ENCODE data around the gene VWF. TPM values are rescaled to one million over a fixed set of nuclear protein-coding genes. Genes with fewer than 3 reads are reported as not detected.
A peak's percentile ranks its signal among the peaks of the same experiment; 100 is the strongest.

The VWF gene
- total and polyA plus RNA-seq, 2 of the 13 experiments (the other 11 are each of a cell fraction or from before 2014, with no cell fraction given), result 0.20 to 0.25 TPM

- ATAC-seq (no peak), DNase-seq (ENCODE audit: low spot score) (no peak), FAIRE-seq (no peak)
- peaks cover 52% of the 10 kb centered on the region for H3K4me1 ChIP-seq (ENCODE audit: insufficient read depth, low read length)
- H3K27ac ChIP-seq (ENCODE audit: extremely low read length, insufficient read depth, low read length), result no peak overlapping the region
- H3K27me3 ChIP-seq (ENCODE audit: control insufficient read depth in 1 of 2, insufficient read depth in 2 of 2, low read length in 2 of 2), result peaks cover 0 to 31% of the 10 kb centered on the region in 2 experiments; a peak in 2 of 5 replicates
- no peaks in the 10 kb centered on the region for H4K20me1 ChIP-seq (ENCODE audit: insufficient read depth, low read length)
- H3K9me3 ChIP-seq (ENCODE audit: low read length), result no peaks in the 10 kb centered on the region
- ChIA-PET CTCF (ENCODE audit: low intra/inter-chr PET ratio, low total read pairs) (no interaction called here), POLR2A (interaction anchor here (1.3 to 4.1 kb wide), 4 partner anchors 11 to 209 kb away, joined by 4 to 29 read pairs (median 6); no protein-coding TSS in a partner anchor)
- TF ChIP-seq CHCHD3 (CRISPR knock-in tag; IDR thresholded peaks at IDR 0.05) (no peak), ZNF777 (CRISPR knock-in tag; IDR thresholded peaks at IDR 0.05) (no peak), TARDBP (CRISPR knock-in tag; IDR thresholded peaks at IDR 0.05) (no peak), FOSL2 (CRISPR knock-in tag; IDR thresholded peaks at IDR 0.05) (peak; percentile 44), NFE2L2 (IDR thresholded peaks at IDR 0.05; ENCODE audit: low read length) (peak; percentile 42; the same call in 1 of the 2 replicates)
- H3K9ac ChIP-seq (ENCODE audit: insufficient read depth, low read depth, low read length), result no peak overlapping the region
- 35% methylated on average over 8 of the region's 8 CpGs for WGBS (ENCODE audit: low lambda C conversion rate)
- no peak overlapping the region for H3K4me2 ChIP-seq (ENCODE audit: low read depth, low read length)
- no TSS peak for BruUV-seq (replicated peaks)
- intact Hi-C loops (cut with micrococcal nuclease; ENCODE audit: unreplicated experiment) (no loop called here), in situ Hi-C loops (cut with HindIII; ENCODE audit: extremely low pct_ligation_motif_present, low pct_unique_long_range_greater_than_20kb) (loop anchor here (25.0 kb wide), 1 partner anchor 393 kb away; the partner anchor contains the start of genes TAPBPL and VAMP1)
- no peak overlapping the region for H2AFZ ChIP-seq (ENCODE audit: low read length)
- H3K4me3 ChIP-seq (replicated peaks in 1 of 3; ENCODE audit: insufficient read depth in 1 of 3, low read depth in 2 of 3, low read length in 3 of 3), result no peak overlapping the region
- no peaks in the 10 kb centered on the region for H3K79me2 ChIP-seq (ENCODE audit: insufficient read depth, low read length)
- no peaks in the 10 kb centered on the region for H3K36me3 ChIP-seq (replicated peaks in 1 of 2; ENCODE audit: control insufficient read depth in 1 of 2, insufficient read depth in 2 of 2, low read length in 2 of 2)
Measured at GRCh38 chr12:6069437-6070093, 54.9 kb downstream of the VWF start.

DNA sequence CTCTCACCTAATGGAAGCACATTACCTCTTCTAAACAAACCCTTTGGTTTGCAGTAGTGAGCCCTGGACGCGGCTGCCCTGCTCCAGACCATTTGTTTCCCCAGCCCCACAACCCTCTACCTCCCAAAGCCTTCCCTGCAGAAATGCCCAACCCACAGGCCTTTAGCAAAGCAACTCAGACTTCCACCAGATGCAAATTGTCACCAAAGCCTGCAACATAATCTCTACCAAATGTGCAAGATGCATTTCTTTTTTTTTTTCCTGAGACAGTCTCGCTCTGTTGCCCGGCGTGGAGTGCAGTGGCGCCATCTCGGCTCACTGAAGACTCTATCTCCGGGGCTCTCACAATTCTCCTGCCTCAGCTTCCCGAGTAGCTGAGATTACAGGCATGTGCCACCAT, 56.2 kb downstream of the VWF start:
- Histone ChIP-seq H3K9me3 (ENCODE audit: low read length) (no peaks in the 10 kb centered on the region), H3K4me1 (ENCODE audit: insufficient read depth, low read length) (peaks cover 47% of the 10 kb centered on the region), H4K20me1 (ENCODE audit: insufficient read depth, low read length) (no peaks in the 10 kb centered on the region), H3K36me3 (replicated peaks in 1 of 2; ENCODE audit: control insufficient read depth in 1 of 2, insufficient read depth in 2 of 2, low read length in 2 of 2) (no peaks in the 10 kb centered on the region), H3K9ac (ENCODE audit: insufficient read depth, low read depth, low read length) (no peak overlapping the region), H3K79me2 (ENCODE audit: insufficient read depth, low read length) (no peaks in the 10 kb centered on the region), H3K27ac (ENCODE audit: extremely low read length, insufficient read depth, low read length) (no peak overlapping the region), H2AFZ (ENCODE audit: low read length) (no peak overlapping the region), H3K4me2 (ENCODE audit: low read depth, low read length) (no peak overlapping the region), H3K27me3 (ENCODE audit: control insufficient read depth in 1 of 2, insufficient read depth in 2 of 2, low read length in 2 of 2) (peaks cover 0 to 17% of the 10 kb centered on the region in 2 experiments; a peak in 2 of 5 replicates), H3K4me3 (replicated peaks in 1 of 3; ENCODE audit: insufficient read depth in 1 of 3, low read depth in 2 of 3, low read length in 3 of 3) (no peak overlapping the region)
- in situ Hi-C loops (cut with HindIII; ENCODE audit: extremely low pct_ligation_motif_present, low pct_unique_long_range_greater_than_20kb) (loop anchor here (25.0 kb wide), 1 partner anchor 394 kb away; the partner anchor contains the start of genes TAPBPL and VAMP1), intact Hi-C loops (cut with micrococcal nuclease; ENCODE audit: unreplicated experiment) (no loop called here)
- BruUV-seq (replicated peaks), result no TSS peak
- ATAC-seq, result no peak
- CTCF ChIA-PET (ENCODE audit: low intra/inter-chr PET ratio, low total read pairs), result interaction anchor here (1.4 kb wide), 1 partner anchor 216 kb away, joined by 6 read pairs; no protein-coding TSS in a partner anchor
- 65% methylated on average over 9 of the region's 9 CpGs for WGBS (ENCODE audit: low lambda C conversion rate)
- POLR2A ChIA-PET, result interaction anchor here (1.2 kb wide), 2 partner anchors 127 to 226 kb away, joined by 3 read pairs; no protein-coding TSS in a partner anchor
- DNase-seq (ENCODE audit: low spot score), result no peak
- FAIRE-seq, result no peak
- no peak for TF ChIP-seq KDM6A (CRISPR knock-in tag; IDR thresholded peaks at IDR 0.05; ENCODE audit: low read depth)
- TF ChIP-seq ZNF691 (CRISPR knock-in tag; IDR thresholded peaks at IDR 0.05; ENCODE audit: borderline replicate concordance, low read depth), result no peak
- TF ChIP-seq BHLHE40 (IDR thresholded peaks at IDR 0.05; ENCODE audit: low read length), result no peak
- no peak for TF ChIP-seq POGZ (CRISPR knock-in tag; IDR thresholded peaks at IDR 0.05)
- TF ChIP-seq, protein P1, sequence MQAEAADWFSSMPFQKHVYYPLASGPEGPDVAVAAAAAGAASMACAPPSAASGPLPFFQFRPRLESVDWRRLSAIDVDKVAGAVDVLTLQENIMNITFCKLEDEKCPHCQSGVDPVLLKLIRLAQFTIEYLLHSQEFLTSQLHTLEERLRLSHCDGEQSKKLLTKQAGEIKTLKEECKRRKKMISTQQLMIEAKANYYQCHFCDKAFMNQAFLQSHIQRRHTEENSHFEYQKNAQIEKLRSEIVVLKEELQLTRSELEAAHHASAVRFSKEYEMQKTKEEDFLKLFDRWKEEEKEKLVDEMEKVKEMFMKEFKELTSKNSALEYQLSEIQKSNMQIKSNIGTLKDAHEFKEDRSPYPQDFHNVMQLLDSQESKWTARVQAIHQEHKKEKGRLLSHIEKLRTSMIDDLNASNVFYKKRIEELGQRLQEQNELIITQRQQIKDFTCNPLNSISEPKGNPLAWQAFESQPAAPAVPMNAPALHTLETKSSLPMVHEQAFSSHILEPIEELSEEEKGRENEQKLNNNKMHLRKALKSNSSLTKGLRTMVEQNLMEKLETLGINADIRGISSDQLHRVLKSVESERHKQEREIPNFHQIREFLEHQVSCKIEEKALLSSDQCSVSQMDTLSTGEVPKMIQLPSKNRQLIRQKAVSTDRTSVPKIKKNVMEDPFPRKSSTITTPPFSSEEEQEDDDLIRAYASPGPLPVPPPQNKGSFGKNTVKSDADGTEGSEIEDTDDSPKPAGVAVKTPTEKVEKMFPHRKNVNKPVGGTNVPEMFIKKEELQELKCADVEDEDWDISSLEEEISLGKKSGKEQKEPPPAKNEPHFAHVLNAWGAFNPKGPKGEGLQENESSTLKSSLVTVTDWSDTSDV (CRISPR knock-in tag; IDR thresholded peaks at IDR 0.05), result no peak
- TF ChIP-seq FOXM1 (CRISPR knock-in tag; IDR thresholded peaks at IDR 0.05), result no peak
- TF ChIP-seq, protein P2, sequence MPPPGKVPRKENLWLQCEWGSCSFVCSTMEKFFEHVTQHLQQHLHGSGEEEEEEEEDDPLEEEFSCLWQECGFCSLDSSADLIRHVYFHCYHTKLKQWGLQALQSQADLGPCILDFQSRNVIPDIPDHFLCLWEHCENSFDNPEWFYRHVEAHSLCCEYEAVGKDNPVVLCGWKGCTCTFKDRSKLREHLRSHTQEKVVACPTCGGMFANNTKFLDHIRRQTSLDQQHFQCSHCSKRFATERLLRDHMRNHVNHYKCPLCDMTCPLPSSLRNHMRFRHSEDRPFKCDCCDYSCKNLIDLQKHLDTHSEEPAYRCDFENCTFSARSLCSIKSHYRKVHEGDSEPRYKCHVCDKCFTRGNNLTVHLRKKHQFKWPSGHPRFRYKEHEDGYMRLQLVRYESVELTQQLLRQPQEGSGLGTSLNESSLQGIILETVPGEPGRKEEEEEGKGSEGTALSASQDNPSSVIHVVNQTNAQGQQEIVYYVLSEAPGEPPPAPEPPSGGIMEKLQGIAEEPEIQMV (CRISPR knock-in tag; IDR thresholded peaks at IDR 0.05; ENCODE audit: low read depth), result no peak
- no peak for TF ChIP-seq ZNF33B (CRISPR knock-in tag; IDR thresholded peaks at IDR 0.05)
- TF ChIP-seq KLF13 (CRISPR knock-in tag; IDR thresholded peaks at IDR 0.05), result no peak

All from HepG2 (cell line).